HAP-1 (cell line): ENCODE results near the gene BECN2.

ENCODE experiments used
- DNase-seq, 2 experiments: peaks; one replicate each; pipeline ENCODE4 v3.0.0-alpha.2; 2016 to 2020; ENCODE audit warnings: low spot score in 2 of 2
- H3K27me3 ChIP-seq: fragments of 250-450 bp; sonication (Bioruptor Pico); 2 replicates; pipeline ENCODE4 v1.5.1; 2020; ENCODE audit warnings: low read depth, mild to moderate bottlenecking, moderate library complexity
- H3K36me3 ChIP-seq: fragments of 250-450 bp; sonication (Bioruptor Pico); replicated peaks from 2 replicates; pipeline ENCODE4 v1.5.1; 2020; ENCODE audit warnings: mild to moderate bottlenecking
- H3K4me1 ChIP-seq: fragments of 250-450 bp; sonication (Bioruptor Pico); 2 replicates; pipeline ENCODE4 v1.5.1; 2020; ENCODE audit warnings: mild to moderate bottlenecking
- H3K4me3 ChIP-seq: fragments of 250-450 bp; sonication (Bioruptor Pico); 2 replicates; pipeline ENCODE4 v1.5.1; 2020; ENCODE audit warnings: mild to moderate bottlenecking, moderate library complexity
- H3K9me3 ChIP-seq: fragments of 250-450 bp; sonication (Bioruptor Pico); 2 replicates; pipeline ENCODE4 v1.5.1; 2020; ENCODE audit warnings: mild to moderate bottlenecking, moderate library complexity
- in situ Hi-C: fragments of 300-500 bp; cut with MboI; formaldehyde crosslinking; loops from 3 replicates; pipeline ENCODE4 v1.14.3; 2020; ENCODE audit warnings: low sequenced_read_pairs, inconsistent platforms, mixed read lengths

Gene BECN2

DNA sequence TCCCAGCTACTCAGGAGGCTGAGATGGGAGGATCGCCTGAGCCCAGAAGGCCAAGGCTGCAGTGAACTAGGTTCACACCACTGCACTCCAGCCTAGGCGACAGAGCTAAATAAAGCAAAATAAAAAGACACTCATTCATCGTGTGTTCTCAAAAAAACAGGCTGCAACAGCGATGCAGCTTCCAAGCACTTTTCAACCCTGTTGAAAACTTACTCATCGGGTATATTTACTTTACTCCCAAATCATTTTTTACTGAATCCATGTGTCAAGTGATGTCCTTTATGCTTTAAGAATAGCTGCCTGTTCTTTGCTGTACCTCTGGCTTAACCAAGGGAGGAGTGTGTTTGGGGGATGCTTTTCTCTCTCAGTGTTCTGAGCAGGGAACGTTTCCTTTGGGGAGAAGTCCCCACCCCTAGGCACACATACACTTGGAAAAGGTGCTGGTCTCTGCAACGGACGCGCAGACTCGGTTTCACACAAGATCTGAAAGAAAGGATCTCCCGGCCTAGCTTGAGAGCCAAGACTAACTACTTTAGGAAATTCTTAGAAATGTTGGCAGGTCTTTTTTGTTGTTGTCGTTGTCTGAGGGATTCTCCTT is 39.9 kb downstream of the BECN2 start:
- Histone ChIP-seq H3K36me3 (no peaks in the 10 kb centered on the region), H3K4me1 (peaks cover 4% of the 10 kb centered on the region), H3K9me3 (no peaks in the 10 kb centered on the region), H3K4me3 (no peak overlapping the region), H3K27me3 (no peaks in the 10 kb centered on the region)
- in situ Hi-C loops: loop anchor here (25.0 kb wide), 1 partner anchor 460 kb away; the partner anchor contains the start of gene KMO
- DNase-seq: no peak

DNA sequence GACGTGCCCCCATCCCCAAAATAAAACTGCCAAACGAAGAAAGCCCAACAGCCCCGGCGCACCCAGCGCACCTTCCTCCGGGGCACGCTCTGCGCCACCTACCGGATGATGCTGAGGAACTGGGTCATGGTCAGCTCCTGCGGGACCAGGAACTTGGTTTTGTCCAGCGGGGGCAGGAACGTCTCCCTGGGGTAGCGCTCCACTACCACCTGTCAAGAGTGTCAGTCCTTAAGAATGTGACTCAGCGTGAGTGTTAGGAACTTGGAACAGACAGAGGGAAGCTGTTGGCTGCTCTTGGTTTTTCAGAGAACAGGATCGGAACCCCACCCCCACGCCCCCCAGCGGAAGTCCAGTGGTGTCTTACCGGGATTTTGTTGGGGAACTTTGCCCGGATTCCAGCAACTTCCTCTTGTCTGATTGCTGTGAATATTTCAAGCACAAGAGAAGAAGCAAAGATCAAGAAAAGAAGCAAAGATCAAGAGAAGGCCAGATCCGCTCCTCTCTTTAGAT is 40.9 kb downstream of the BECN2 start:
- no peaks in the 10 kb centered on the region for H3K27me3 ChIP-seq
- peaks cover 4% of the 10 kb centered on the region for H3K4me1 ChIP-seq
- peak; percentile 53 to 85 for DNase-seq
- no peaks in the 10 kb centered on the region for H3K9me3 ChIP-seq
- in situ Hi-C loops: loop anchor here (25.0 kb wide), 1 partner anchor 461 kb away; the partner anchor contains the start of gene KMO
- H3K4me3 ChIP-seq: peak overlapping the region; percentile 6; the same call in 1 of the 2 replicates
- H3K36me3 ChIP-seq: no peaks in the 10 kb centered on the region

DNA sequence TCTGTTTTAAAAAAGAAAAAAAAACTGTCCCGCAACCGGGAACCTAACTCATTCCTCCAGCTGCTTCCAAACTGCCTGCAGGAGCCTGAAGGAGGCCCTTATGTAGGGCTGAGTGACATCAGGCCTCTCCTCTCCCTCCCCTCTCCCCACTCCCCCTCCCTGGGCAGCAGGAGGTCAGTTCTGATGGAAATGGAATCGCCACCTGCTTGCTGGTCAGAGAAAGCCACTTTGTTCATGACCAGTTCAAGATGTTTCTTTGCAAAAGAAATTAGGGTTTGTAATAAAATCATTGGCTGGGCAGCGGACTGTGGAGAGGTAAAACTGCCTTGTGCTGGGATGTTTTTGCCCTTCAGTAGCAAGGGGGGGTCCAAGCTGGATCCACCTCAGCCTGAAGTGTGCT is 41.5 kb downstream of the BECN2 start, which contains the start of gene MAP1LC3C:
TSS of gene MAP1LC3C (minus strand) at position 73 of the 400 bp plus-strand sequence. CDS start 90 bp downstream, outside the sequence.
- H3K9me3 ChIP-seq: no peaks in the 10 kb centered on the region
- no peak for DNase-seq
- H3K4me1 ChIP-seq: peaks cover 4% of the 10 kb centered on the region
- no peaks in the 10 kb centered on the region for H3K27me3 ChIP-seq
- H3K4me3 ChIP-seq: peak within 1 kb of the TSS; percentile 6; the same call in 1 of the 2 replicates
- in situ Hi-C loops: loop anchor here (25.0 kb wide), 1 partner anchor 462 kb away; the partner anchor contains the start of gene KMO
- H3K36me3 ChIP-seq: no peaks in the 10 kb centered on the region

DNA sequence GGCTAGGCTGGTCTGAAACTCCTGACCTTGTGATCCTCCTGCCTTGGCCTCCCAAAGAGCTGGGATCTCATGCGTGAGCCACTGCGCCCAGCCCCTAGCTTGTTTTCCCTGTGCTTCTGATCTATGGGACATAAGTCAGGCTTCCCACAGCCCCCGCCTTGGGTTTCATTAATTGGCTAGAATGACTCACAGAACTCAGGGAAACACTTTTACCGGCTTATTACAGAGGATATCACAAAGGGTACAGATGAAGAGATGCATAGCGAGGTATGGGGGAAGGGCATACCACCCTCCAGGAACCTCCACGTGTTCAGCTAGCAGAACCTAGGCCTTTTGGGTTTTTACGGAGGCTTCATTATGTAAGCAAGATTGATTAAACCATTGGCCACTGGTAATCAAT is 42.9 kb downstream of the BECN2 start:
- Histone ChIP-seq H3K4me1 (peaks cover 6% of the 10 kb centered on the region), H3K9me3 (no peaks in the 10 kb centered on the region), H3K36me3 (no peaks in the 10 kb centered on the region), H3K27me3 (no peaks in the 10 kb centered on the region), H3K4me3 (no peak overlapping the region)
- in situ Hi-C loops: no loop called here
- no peak for DNase-seq

DNA sequence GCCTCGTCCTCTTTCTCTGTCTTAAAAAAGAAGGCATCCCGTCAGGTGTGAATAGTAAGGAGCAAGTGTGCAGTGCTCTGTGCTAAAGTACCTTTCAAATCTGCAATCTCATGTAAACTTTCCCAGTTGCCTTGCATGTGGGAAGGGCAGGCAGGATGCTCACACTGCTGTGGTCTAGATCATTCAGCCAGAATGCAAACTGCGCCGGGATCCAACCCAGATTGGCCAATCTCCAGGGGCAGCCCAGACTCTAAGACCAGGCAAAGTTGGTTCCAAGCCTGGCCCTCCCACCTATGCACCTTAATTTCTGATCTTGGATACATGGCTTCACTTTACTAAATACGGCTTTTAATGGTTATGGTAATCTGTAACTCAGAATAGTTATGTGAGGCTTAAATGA is 44.5 kb downstream of the BECN2 start:
- in situ Hi-C loops: no loop called here
- Histone ChIP-seq H3K9me3 (no peaks in the 10 kb centered on the region), H3K4me1 (peaks cover 6% of the 10 kb centered on the region), H3K27me3 (no peaks in the 10 kb centered on the region), H3K36me3 (no peaks in the 10 kb centered on the region), H3K4me3 (no peak overlapping the region)
- DNase-seq: no peak

DNA sequence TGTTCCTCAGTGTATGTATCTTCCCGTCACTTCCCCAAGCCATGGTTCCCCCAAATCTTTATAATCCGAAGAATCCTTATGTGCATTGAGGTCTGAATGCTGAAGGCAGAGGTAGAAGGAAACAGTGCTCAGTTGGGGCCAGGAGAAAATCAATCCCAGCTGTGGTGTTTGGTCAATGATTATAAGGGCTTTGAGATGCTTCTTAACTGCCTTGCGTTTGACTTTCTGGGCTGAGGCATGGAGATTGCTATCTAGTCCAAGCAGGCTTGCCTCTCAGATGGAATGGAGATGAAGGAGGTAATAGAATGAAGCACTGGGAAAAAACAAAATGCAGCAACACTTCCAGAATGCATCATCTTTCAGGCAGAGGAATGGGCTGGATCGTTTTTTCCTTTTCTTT is 44.9 kb downstream of the BECN2 start:
- H3K36me3 ChIP-seq: no peaks in the 10 kb centered on the region
- H3K27me3 ChIP-seq: no peaks in the 10 kb centered on the region
- in situ Hi-C loops: no loop called here
- H3K4me1 ChIP-seq: peaks cover 6% of the 10 kb centered on the region
- no peaks in the 10 kb centered on the region for H3K9me3 ChIP-seq
- H3K4me3 ChIP-seq: no peak overlapping the region
- DNase-seq: no peak

DNA sequence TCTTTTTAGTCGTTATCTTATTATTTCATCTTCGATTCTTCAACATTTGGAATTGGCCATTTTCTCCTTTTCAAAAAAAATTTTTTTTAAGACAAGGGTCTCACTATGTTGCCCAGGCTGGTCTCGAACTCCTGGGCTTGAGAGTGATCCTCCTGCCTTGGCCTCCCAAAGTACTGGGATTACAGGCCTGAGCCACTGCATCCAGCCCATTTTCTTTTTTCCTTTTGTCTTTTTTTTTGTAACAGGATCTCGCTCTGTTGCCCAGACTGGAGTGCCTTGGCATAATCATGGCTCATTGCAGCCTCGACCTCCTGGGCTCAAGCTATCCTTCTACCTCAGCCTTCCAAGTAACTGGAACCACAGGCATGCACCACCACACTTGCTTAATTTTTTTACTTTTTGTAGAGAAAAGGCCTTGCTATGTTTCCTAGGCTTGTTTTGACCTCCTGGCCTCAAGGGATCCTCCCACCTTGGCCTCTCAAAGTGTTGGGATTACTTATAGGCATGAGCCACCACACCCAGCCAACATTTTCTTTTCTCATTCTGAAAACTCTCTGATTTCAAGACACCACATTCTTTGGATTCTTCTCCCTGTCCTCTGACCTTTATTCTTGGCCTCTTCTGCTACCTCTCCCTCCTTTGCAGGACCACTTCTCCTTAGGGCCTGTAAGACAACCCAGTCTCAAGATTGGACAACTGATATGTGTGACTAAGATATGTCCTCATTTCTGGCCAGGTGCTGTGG is 47.4 kb downstream of the BECN2 start:
- H3K36me3 ChIP-seq: no peaks in the 10 kb centered on the region
- peaks cover 16% of the 10 kb centered on the region for H3K4me1 ChIP-seq
- H3K9me3 ChIP-seq: no peaks in the 10 kb centered on the region
- DNase-seq: peak in 1 of 2 experiments; percentile 23
- in situ Hi-C loops: no loop called here
- no peak overlapping the region for H3K4me3 ChIP-seq
- H3K27me3 ChIP-seq: no peaks in the 10 kb centered on the region

DNA sequence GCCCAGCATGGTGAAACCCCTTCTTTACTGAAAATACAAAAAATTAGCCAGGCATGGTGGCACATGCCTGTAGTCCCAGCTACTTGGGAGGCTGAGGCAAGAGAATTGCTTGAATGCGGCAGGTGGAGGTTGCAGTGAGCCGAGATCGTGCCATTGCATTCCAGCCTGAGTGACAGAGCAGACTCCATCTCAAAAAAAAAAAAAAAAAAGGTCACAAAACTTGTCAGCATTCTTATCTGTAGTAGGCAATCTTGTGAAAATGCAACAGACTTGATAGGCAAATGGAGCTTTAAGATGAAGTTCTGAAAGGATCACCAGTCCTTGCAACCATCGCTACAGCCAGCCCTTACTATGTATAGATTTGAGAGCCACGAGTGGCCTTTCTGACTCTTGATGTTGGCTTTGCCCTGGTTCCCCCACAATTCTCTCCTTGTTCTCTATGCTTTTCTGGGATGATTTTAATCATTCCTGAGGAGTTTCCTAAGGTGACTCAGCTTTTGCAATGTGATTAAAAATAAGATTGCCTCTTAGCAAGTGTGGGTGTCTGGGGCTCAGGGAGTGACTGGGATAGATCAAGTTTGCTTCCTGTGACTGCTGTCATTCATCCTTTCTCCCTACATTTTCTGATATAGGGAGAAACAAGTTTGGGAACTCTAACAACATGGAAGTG is 48.4 kb downstream of the BECN2 start:
- no peaks in the 10 kb centered on the region for H3K36me3 ChIP-seq
- in situ Hi-C loops: no loop called here
- no peaks in the 10 kb centered on the region for H3K9me3 ChIP-seq
- DNase-seq: no peak
- peaks cover 16% of the 10 kb centered on the region for H3K4me1 ChIP-seq
- no peaks in the 10 kb centered on the region for H3K27me3 ChIP-seq
- H3K4me3 ChIP-seq: no peak overlapping the region

DNA sequence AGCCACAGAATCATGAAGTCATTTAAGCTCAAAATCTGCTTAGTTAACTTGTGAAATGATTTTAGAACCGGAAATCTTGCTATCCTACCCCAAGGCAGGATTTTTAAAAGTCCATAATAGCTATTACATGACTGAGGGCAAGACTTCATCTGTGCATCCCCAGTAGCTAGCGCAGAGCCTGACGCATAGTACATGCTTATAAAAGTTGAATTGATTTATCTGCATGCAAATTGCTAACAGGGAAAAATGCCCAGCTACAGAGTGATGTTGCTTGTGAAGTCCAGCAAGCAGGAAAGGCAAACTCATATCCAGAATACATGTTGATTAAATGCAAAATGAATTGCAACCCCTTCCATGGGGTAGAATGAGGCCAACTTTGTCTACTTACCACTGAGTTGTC is 49.4 kb downstream of the BECN2 start:
- Histone ChIP-seq H3K9me3 (no peaks in the 10 kb centered on the region), H3K4me1 (peaks cover 16% of the 10 kb centered on the region), H3K36me3 (no peaks in the 10 kb centered on the region), H3K27me3 (no peaks in the 10 kb centered on the region), H3K4me3 (no peak overlapping the region)
- in situ Hi-C loops: no loop called here
- DNase-seq: no peak
